GM21737 (cell line): Measurements from ENCODE around the gene OR1J1.

ENCODE experiments used
- ATAC-seq: cut with Tn5 transposase; IDR thresholded peaks from one replicate; pipeline ENCODE4 v1.9.1; 2021; ENCODE audit warnings: mild to moderate bottlenecking, moderate library complexity; ENCODE audit not compliant: unreplicated experiment

OR1J1 gene, protein sequence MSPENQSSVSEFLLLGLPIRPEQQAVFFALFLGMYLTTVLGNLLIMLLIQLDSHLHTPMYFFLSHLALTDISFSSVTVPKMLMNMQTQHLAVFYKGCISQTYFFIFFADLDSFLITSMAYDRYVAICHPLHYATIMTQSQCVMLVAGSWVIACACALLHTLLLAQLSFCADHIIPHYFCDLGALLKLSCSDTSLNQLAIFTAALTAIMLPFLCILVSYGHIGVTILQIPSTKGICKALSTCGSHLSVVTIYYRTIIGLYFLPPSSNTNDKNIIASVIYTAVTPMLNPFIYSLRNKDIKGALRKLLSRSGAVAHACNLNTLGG

GRCh38 chr9:122477826-122478225 is at the start of gene OR1J1:
Gene OR1J1 (minus strand): TSS chr9:122477926. CDS start chr9:122477926, 0 bp downstream.
- ATAC-seq = no peak

- ATAC-seq = no peak
Observed at GRCh38 chr9:122527193-122527592, 49.5 kb upstream of the OR1J1 start, which contains the start of gene OR1N1. Gene OR1N1 (minus strand): TSS chr9:122527293. CDS start chr9:122527293, 0 bp downstream.

DNA sequence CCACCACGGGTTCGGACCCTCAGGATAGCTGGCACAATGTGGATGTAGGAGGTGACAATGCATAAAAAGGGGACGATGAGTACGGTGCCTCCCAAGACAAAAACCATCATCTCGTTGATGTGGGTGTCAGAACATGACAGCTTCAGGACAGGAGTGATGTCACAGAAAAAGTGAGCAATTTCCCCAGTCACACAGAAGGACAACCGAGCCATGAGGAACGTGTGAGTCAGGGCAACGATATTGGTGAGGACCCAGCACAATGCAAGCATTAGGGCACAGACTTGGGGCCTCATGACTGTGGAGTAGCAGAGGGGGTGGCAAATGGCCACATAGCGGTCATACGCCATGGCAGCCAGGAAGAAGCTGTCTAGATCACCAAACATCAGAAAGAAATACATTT is 48.9 kb upstream of the OR1J1 start:
- no peak for ATAC-seq

- no peak for ATAC-seq
Observed at GRCh38 chr9:122519376-122519775, 41.6 kb upstream of the OR1J1 start.

- ATAC-seq = no peak
Observed at GRCh38 chr9:122518841-122519240, 41.1 kb upstream of the OR1J1 start, which contains the start of gene OR1J4. Gene OR1J4 (plus strand): TSS chr9:122519141. CDS start chr9:122519141, 0 bp downstream.

DNA sequence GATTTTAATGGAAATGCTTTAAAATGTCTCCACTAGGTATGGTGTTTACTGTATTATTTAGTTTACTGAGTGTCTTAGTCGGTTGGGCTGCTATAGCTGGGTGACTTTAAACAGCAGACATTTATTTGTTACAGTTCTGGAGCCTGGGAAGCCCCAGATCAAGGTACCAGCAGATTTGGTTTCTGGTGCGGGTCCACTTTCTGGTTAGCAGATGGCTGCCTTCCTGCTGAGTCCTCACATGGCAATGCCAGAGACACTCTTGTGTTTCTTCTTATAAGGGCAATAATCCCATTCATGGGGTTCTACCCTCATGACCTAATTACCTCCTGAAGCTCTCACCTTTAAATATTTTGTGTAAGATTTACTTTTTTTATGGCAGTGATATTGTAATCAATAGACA is 40.5 kb upstream of the OR1J1 start:
- no peak for ATAC-seq

DNA sequence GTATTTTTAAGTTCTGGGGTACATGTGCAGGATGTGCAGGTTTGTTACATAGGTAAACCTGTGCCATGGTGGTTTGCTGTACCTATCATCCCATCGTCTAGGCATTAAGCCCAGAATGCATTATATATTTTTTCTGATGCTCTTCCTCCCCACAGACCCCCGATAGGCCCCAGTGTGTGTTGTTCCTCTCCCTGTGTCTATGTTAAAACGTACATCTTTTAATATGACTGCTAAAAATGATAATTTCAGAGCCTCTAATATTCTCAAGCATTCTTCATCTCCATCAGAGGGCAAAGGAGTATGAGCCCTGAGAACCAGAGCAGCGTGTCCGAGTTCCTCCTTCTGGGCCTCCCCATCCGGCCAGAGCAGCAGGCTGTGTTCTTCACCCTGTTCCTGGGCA is 32.8 kb upstream of the OR1J1 start, which contains the start of gene OR1J2:
Gene OR1J2 (plus strand): TSS at position 301 of the 400 bp plus-strand sequence. CDS start 0 bp downstream, at position 301.
- no peak for ATAC-seq

- ATAC-seq = no peak
Observed at GRCh38 chr9:122506964-122507363, 29.2 kb upstream of the OR1J1 start.

- no peak for ATAC-seq
Observed at GRCh38 chr9:122498883-122499288, 21.2 kb upstream of the OR1J1 start.

DNA sequence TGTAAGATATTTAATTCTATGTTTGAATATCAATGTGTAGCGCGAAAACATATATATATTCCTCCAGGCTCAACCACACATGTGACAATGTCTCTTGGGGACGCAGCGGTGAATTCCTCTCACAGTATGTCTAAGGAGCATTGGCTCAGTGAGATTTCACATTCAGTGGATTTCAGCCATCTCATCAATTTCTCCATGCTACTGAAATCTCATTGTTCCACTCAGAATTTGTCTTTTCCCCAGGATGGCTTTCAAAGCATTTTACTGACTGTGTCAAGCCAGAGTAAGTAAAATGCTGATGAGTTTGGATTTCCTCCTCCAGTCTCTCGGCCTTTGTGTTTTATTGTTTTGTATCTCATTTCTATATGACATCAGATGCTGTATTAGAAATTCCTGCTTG is 1.3 kb upstream of the OR1J1 start:
- ATAC-seq = no peak

- ATAC-seq = no peak
Observed at GRCh38 chr9:122477346-122477745, 380 bp downstream of the OR1J1 start.

DNA sequence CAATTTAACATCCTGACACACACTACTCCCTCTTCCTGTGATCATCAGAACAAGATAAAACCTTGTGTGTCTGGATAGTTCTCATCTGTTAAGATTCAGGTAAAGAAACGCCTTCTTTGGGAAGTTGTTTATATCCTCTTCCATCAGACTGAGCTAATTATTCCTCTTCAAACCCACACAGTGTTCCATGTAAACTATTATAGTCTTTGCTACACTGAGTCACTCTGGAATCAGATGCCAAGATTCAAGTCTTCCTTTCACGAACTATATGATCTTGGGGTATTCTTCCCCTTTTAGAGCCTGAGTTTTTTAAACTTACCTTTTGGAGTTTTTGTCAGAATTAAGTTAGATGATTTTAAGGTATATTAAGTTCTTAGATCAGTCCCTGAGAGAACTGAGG is 2.0 kb downstream of the OR1J1 start:
- no peak for ATAC-seq

GRCh38 chr9:122474561-122474960 is 3.2 kb downstream of the OR1J1 start:
- no peak for ATAC-seq

DNA sequence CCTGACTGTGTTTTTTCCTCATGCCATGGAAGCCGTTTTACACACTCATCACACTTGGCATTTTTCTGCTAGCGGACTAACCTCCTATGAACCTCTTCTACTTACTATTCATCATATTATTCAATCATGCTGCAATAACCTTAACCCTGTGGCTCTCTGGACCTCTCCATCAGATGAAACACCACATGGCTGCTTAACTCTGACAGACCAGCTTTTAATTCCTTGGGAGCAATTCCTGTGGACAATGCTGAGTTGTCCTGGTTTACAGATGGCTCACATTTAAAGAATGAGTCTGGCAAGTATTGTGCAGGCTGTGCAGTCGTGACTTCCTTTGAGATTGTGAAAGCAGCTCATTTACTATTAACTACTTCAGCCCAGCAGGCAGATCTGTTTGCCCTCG is 9.0 kb downstream of the OR1J1 start:
- ATAC-seq = no peak

DNA sequence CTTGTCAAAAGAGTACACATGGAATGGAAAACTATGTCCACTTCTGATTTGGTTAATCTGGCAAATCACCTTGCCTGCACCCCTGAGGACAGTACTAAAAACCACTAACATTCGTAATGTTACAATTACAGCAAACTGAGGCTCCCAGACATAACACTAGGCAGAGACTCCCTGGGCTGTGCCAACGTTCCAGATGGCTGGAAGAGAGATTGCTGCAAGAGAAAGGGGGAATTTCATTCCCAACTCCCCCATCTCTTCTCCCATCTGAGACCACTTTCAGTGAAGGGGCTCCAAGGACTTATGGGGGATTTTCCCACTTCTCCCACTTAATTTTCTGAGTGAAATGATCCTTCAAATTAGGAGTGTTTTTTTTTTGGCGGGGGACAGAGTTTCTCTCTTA is 11.3 kb downstream of the OR1J1 start:
- ATAC-seq = no peak

- ATAC-seq = peak; percentile 81
Observed at GRCh38 chr9:122464633-122465567, 12.8 kb downstream of the OR1J1 start.

DNA sequence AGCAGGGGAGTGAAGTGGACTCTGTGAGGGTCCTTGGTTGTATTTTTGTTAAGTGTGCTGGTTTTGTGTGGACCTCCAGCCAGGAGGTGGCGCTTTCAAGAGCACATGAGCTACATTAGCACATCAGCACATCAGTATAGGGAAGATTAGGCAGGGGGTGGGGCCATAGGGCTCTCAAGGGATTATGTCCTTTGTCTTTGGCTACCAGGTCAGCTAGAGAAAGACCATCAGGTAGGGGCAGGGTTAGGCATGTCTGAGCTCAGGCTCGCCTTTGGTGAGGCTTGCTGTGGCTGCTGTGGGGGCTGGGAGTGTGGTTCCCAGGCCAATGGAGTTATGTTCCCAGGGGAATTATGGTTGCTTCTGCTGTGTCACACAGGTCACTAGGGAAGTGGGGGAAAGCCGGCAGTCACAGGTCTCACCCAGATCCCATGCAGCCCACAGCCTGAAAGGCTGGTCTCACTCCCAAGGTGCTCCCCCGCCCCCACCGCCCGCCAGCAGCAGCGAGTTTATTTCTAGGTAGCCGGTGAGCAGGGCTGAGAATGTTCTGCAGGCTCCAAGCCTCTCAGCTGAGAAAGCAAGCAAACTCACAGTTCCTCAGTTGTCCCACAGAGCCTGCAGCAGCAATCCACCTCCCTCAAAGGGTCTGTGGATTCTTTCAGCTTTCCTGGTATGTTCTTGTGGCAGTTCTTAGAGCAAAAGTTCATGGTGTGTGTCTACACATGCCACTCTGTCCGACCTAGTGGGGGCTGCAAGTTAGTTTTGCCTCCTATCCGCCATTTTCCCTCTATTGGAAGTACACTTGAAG is 13.7 kb downstream of the OR1J1 start:
- ATAC-seq = peak; percentile 52

- ATAC-seq = no peak
Observed at GRCh38 chr9:122457787-122458186, 19.9 kb downstream of the OR1J1 start.

- no peak for ATAC-seq
Observed at GRCh38 chr9:122456123-122456522, 21.6 kb downstream of the OR1J1 start.

DNA sequence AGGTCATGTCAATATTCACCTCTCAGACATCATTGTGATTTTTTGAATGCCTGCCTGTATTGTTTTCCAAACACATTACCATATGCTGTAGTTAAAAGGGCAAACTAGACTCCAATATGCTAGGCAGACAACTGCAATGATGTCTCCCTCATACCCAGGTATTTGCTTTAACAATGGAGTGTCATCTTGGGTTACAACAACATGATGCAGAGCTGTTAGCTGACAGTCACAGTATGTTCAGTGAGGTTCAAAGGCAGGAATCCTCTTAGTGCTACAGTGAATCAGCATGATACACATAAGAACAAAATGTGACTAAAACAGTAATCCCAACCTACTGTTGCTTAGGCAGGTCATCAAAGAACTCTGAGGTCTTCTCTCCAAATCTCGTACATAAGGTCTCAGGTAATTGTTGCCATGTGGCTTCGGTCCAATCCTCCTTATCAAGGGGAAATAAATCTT is 24.0 kb downstream of the OR1J1 start:
- ATAC-seq = no peak
